Epithelial cell of esophagus (primary cell): ENCODE results near the gene TOP2A.

ENCODE experiments used
- DNase-seq: peaks from one replicate; pipeline ENCODE4 v3.0.0; 2010; ENCODE audit warnings: low read depth
- H3K4me3 ChIP-seq: 2 replicates; pipeline ENCODE4 v1.5.1; 2011; ENCODE audit warnings: mild to moderate bottlenecking, low read length, control low read depth
- TF ChIP-seq, protein P1 (sequence below): IDR thresholded peaks from 2 replicates; pipeline ENCODE4 v1.5.1; 2011; ENCODE audit warnings: low read depth, mild to moderate bottlenecking, low read length, control low read depth, inconsistent platforms; ENCODE audit not compliant: insufficient read depth; ENCODE audit errors: missing control alignments

Gene TOP2A

GRCh38 chr17:40350689-40351358 is 66.9 kb downstream of the TOP2A start:
- TF ChIP-seq, protein P1, sequence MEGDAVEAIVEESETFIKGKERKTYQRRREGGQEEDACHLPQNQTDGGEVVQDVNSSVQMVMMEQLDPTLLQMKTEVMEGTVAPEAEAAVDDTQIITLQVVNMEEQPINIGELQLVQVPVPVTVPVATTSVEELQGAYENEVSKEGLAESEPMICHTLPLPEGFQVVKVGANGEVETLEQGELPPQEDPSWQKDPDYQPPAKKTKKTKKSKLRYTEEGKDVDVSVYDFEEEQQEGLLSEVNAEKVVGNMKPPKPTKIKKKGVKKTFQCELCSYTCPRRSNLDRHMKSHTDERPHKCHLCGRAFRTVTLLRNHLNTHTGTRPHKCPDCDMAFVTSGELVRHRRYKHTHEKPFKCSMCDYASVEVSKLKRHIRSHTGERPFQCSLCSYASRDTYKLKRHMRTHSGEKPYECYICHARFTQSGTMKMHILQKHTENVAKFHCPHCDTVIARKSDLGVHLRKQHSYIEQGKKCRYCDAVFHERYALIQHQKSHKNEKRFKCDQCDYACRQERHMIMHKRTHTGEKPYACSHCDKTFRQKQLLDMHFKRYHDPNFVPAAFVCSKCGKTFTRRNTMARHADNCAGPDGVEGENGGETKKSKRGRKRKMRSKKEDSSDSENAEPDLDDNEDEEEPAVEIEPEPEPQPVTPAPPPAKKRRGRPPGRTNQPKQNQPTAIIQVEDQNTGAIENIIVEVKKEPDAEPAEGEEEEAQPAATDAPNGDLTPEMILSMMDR, result no peak
- DNase-seq, result no peak
- H3K4me3 ChIP-seq, result no peak overlapping the region

GRCh38 chr17:40349895-40350688 is 67.6 kb downstream of the TOP2A start:
- H3K4me3 ChIP-seq, result no peak overlapping the region
- TF ChIP-seq, protein P1, result no peak
- peak; percentile 95 for DNase-seq

GRCh38 chr17:40349477-40349894 is 68.2 kb downstream of the TOP2A start:
- H3K4me3 ChIP-seq, result no peak overlapping the region
- TF ChIP-seq, protein P1, result peak; percentile 19
- DNase-seq, result peak; percentile 97

DNA sequence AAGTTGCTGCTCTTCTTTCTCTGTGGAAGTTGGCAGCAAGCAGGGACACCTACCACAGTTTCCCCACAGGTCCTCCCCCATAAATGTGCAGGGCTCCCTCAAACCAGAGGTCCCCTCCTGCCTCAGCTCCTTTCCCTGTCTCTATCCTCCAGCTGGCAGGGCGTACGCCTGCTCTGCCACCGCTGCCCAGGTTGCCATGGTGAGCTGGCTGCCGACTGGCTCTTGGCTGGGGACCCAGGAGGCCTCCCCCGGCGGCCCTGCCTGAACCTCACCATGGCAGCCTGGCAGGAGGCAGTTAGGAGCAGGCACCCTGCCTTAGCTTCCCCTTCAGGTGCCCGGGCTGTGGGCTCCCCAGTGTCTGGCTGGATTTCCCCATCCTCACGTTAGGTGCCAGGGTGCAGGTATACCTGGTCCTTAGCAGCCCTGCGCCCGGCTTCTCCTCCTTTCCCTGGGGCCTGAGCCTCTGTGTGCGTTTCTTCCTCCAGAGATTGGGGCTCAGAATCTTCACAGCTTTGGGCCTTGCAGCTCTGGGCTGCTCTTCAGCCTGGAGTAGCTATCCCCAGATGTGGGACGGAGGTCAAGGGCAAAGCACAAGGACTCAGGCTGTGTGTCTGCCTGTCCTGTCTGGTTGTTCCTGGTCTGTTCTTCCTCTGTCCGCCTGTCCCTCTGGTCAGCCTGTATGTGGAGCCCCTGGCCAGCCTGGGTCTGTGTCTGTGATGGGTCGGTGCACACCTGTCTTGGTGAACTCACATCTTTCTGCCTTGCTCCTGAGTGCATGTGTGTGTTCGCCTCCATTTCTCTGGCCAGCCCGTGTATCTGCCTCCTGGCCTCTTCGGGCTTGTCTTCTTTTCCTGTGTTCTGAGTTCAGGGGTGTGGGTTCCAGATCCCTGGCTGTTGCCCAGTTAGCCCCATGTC is 68.9 kb downstream of the TOP2A start:
- peak; percentile 20 for DNase-seq
- no peak overlapping the region for H3K4me3 ChIP-seq
- TF ChIP-seq, protein P1, result no peak

GRCh38 chr17:40348136-40348504 is 69.6 kb downstream of the TOP2A start:
- DNase-seq, result no peak
- no peak overlapping the region for H3K4me3 ChIP-seq
- TF ChIP-seq, protein P1, result no peak

- TF ChIP-seq, protein P1, result no peak
- no peak for DNase-seq
- H3K4me3 ChIP-seq, result no peak overlapping the region
These were observed 70.2 kb downstream of the TOP2A start for GRCh38 chr17:40347319-40348135.
